ENCODE data around the gene CXCR3.
"Not testable (repeated sequence)": the region's sequence is repeated elsewhere in the genome, so short reads cannot be mapped to it uniquely, and the experiment has no call there.

DNA sequence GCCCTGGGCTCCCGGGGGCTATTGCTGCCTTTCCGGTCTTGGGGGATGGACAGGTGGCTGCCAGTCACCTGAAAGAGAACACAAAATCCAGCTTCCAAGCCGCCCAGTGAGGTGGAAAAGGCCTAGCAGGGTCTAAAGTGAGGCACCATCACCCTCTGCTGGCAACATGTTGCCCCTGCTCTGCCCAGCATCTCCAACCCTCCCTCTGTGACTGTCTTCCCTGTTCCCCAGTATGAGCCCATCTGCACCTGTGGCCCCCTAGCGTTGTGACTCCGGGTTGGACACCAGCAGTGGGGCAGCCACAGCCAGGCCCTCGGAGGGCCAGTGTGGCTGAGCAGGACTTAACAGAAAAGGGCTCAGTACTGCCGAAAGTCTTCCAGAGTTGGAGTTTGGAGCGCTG is 45.9 kb upstream of the CXCR3 start:
- TF ChIP-seq, protein P1, sequence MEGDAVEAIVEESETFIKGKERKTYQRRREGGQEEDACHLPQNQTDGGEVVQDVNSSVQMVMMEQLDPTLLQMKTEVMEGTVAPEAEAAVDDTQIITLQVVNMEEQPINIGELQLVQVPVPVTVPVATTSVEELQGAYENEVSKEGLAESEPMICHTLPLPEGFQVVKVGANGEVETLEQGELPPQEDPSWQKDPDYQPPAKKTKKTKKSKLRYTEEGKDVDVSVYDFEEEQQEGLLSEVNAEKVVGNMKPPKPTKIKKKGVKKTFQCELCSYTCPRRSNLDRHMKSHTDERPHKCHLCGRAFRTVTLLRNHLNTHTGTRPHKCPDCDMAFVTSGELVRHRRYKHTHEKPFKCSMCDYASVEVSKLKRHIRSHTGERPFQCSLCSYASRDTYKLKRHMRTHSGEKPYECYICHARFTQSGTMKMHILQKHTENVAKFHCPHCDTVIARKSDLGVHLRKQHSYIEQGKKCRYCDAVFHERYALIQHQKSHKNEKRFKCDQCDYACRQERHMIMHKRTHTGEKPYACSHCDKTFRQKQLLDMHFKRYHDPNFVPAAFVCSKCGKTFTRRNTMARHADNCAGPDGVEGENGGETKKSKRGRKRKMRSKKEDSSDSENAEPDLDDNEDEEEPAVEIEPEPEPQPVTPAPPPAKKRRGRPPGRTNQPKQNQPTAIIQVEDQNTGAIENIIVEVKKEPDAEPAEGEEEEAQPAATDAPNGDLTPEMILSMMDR (IDR thresholded peaks at IDR 0.05), result peak in 3 of 6 experiments; percentile 11 to 22 (median 16)
- TF ChIP-seq POLR2A (IDR thresholded peaks at IDR 0.05), result not testable (repeated sequence)

All from thyroid gland (tissue), 4 donors.